GM19397 (cell line): ENCODE results near the gene EML5.

ENCODE experiments used
- ATAC-seq: cut with Tn5 transposase; IDR thresholded peaks from one replicate; pipeline ENCODE4 v1.9.1; 2021; ENCODE audit warnings: mild to moderate bottlenecking, moderate library complexity; ENCODE audit not compliant: unreplicated experiment

The EML5 gene

DNA sequence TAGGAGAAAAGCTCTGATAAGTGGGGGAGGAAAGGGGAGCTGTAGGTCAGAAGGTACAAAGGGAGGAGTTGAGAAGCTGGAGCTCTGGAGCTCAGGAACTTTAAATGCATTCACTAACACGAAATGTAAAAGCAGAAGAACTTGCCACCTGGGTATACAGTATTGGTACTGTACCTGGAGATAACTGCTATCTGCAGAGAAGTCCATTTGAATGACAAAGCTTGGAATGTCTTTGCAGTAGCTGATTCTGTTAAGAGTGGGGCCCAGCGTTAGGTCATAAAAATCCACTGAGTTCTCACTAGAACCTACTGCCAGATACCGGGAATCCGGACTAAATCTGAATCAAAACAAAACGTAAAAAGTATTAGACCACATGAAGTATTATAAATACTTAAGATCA lies 174.3 kb downstream of the EML5 start:
- ATAC-seq = no peak

DNA sequence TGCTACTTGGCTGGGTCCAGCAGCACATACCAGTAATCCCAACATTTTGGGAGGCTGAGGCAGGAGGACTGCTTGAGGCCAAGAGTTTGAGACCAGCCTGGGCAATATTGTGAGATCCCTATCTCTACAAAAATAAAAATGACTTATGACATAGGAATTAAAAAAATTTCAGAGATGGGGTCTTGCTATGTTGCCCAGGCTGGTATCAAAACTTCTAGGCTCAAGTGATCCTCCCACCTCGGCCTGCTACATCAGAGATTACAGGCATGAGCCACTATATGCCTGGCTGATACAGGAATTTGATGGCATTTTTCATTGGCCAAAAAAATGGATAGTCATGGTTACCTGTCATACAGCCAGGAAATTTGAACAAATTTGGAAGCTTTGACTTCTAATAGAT lies 175.3 kb downstream of the EML5 start:
- ATAC-seq = no peak

DNA sequence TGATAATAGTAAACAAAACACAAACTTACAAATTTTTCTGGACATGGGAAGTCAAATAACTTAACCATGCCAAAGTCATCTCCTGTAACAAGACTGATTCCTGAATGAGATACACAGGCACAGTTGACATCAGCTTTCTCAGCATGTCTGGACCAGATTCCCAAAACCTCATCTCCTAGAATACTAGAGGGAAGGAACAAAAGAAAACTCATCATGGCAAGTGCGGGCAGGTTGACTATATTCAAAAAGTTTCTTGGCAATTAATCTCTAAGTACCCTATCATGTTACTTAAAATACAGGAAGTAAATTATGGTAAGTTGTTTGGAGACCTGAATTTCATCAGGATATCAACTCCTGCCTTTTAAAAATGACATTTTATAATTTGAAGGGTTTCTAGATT lies 176.1 kb downstream of the EML5 start:
- ATAC-seq = no peak

DNA sequence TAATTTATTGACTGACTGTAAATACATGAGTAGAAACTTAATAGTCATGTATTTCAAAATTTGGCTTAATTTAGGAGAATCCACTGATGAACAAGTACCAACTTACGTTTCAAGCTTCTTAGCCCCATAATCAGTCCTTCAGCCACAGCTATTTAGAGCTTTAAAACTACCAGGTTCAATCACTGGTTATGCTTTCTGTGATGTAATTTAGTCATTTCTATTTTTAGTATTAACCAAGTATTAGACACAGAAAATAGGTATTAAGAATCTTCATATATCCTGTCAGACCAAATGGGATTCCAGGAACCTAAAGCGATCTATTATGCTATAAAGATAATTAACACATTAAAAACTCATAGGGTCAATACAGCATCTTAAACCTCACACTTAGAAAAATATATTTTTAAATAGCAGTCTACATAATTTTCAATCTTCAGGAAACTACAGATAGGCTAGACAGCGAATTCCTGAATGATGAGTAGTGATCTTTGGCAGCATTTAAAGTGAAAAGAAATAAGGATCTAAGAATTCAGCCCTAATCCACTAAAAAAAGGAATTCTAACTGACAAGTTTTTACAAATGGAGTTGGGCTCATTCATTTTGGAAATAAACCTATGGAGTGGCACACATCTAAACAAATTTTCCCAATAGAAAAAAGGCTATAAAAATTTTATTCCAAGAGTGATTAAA lies 178.4 kb downstream of the EML5 start:
- no peak for ATAC-seq

DNA sequence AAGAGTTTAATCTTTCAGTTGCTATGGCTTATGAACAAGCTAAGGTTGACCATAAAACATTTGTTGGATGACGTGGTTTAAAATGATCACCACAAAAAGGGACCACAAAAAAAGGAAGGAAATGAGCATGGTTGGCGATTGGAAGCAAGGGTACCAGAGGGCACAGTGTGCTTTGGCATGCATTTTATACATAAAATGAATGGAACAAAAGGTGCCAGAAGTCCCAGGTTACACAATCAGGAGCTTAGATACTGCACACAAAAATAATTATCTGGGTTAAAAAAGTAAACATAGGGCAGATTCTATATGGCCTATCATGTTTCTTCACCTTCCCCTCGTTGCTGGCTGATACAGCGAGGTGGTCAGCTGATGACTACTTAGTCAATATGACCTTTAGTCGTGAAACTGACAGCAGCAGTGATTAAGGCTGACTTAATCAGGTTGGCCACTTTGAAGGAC lies 179.2 kb downstream of the EML5 start:
- ATAC-seq = no peak

DNA sequence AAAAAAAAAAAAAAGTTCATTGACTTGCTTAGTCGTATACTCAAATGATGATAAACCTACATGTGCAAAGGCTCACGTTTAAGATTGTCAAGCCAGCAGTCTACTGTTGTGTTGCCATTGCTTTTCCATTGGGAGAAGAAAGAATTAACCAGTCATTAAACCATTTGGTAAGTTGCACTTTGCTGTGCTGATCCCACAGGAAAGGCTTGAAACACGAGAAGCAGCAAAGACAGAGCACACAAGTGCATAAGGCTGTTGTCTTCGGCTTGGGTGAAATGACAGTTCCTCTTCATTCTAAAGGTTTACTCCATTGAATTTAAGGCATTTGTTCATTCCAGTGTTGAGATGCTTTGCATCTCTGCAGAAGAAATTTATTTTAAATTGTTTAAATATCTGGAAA lies 179.8 kb downstream of the EML5 start:
- ATAC-seq = no peak

DNA sequence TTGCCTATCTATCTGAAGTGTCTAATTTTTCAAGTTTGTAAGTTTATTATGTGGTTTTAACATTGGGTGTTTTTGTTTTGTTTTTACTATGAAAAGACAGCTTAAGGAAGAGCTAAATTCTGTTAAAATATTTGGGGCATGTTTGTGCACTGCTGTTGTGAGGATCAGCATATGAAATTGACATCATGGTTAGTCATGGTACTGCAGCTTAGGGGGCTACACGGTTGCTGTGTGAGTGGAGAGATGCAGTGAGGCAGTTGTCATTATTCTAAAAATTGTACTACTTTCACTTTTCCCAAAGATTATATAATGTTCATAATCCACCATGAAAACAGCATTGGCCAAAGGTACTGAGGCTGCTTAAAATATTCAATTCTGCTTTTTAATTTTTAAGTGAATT lies 180.9 kb downstream of the EML5 start:
- ATAC-seq = no peak

DNA sequence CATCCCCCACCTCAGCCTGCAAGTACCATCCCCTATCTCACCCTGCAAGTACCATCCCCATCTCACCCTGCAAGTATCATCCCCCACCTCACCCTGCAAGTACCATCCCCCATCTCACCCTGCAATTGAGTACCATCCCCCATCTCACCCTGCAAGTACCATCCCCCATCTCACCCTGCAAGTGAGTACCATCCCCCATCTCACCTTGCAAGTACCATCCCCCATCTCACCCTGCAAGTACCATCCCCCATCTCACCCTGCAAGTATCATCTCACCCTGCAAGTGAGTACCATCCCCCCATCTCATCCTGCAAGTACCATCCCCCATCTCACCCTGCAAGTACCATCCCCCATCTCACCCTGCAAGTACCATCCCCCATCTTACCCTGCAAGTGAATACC lies 184.9 kb downstream of the EML5 start:
- no peak for ATAC-seq

DNA sequence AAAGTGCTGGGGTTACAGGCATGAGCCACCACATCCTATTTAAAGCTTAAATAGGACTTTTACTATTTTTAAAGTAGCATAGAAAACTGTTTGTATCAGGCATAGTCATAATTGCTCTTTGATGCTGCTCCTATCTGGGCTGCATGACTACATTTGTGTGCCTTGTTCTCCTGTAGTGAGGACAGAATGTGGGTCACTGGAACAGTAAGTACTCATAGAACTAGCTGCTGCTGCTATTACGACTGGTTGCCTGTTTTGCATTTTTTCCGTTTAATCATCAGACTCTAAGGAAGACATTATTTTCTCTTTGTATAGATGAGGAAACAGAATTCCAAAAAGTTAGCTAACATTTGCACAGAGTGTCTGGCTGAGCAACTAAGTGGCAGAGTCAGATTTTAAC lies 187.2 kb downstream of the EML5 start:
- ATAC-seq = no peak

DNA sequence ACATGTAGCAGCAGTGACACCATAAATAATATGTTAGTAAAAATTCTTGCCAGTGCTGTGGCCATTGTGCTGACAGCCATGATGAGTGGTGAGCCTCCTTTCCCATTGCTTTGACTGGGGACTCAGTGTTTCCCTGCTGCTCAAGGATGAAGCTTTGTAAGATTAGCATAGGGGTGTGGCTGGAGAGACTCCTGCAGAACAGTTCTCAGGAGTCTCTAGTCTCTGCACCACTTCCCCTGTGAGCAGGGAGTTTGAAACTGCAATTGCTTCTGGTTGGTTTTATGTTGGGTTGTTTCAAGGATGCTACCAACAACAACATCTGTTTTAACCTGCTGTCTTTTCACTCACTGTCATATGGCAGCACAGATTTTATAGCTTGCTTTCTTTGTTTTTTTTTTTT lies 188.5 kb downstream of the EML5 start:
- ATAC-seq = no peak

DNA sequence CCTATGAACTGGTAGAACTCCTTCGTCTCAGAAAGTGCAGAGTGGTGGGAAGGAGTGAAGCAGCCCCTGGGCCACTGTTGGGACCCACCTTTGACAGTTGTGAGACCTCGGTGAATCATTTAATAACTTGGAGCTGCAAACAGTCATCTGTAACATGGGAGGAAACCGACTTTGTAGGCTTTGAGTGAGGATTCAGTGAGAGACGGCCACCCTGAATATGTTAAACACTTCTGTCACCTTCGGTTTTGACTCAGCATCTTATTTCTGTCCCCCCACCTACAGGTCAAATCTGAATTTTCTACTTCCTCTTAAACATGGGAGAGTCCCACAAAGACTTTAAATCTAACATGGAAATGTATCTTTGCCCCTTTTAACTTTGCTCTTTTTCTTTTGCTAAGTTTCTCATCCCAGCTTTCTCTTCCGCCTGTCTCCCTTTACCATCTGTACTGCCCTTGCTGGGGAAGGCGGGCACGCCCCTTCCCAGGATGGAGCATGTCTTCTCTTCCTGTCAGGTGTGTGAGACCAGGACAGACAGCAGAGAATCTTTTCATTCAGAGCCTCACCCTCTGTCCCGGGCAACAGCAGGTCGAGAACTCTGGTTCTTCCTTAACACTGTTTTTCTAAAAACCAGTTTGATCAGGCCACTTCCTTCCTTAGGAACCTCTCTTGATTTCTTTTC lies 192.9 kb downstream of the EML5 start:
- peak; percentile 88 for ATAC-seq

DNA sequence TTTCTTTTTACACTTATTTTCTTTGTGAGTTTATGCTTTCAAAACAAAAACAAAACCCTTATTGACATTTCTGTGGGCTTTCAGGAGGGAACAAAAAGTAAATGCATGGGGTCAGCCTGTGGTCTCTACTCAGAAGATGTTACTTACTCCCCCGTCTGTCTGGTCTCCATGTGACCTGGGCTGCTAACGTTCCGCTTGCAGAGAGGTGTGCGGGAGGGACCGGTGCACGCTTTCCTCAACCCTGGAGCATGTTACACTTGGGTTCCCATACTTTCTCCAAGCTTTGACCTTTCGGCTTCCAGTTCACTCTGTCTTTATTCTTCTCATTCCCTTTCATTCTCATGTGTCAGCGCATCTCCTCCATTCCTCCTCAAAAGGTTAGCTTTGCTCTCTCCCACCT lies 193.4 kb downstream of the EML5 start:
- ATAC-seq = peak; percentile 36

DNA sequence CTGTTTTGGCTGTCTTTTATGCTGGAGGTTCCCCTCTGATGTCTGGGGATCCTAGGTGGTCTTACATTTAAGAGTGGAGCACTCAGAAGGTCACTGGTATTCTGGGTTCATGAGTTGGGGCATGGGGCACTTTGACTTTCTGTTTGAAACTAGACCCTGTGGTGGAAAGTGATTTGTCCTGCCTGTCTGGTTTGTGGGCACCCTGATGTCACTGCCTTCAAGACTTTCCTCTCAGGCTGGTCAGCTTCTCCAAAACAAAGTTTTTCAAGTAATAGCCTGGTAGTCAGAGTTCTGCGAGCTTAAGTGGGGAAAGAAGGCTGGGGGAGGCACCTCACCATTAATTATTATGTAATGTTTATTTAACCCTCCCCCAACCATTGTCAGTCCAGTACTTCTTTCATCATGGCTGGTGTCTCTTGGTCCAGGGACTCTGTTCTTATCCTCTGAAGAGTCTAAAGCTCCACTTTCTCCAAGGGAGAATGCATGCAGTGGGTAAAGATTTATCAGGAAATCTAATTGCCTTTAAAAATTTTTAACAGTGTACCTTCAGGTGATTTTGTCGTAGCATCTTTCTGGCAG lies 194.6 kb downstream of the EML5 start:
- no peak for ATAC-seq

DNA sequence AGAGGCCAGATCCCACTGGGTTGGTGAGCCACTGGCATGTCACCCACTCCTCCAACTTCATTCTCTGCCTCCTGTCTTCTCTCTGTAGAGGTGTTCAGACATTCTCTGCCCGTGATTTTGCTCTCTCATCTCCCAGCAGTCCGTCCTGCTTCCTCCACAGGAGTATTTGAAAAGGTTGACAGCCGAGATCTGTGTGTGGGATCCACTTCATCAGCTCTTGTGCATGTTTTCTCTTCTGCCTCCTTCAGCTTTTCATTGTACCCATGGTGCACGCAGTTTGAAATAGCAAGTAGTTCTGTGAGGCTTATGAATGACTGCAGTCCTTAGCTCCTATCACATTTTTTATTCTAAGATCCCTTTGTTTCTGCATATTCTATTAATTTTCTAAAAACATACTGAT lies 195.2 kb downstream of the EML5 start:
- no peak for ATAC-seq

DNA sequence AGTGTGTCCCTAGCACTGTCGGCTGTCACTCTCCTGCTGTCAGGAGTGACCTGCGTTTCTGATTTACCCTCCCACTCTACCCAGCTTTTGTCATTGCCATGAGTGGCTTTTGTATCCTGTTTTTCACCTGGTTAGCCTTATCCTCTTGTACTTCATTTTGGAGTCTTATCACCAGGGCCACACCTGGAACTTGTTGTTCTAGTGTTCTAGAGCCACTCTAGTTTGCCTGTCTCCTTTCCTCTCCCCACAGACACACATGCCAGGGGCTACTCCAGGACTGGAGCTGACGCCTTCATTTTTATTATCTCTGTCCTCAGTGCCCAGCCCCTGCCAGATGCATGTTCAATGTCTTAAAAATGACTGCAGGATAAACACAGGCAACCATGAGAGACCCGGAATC lies 195.7 kb downstream of the EML5 start:
- ATAC-seq = no peak

DNA sequence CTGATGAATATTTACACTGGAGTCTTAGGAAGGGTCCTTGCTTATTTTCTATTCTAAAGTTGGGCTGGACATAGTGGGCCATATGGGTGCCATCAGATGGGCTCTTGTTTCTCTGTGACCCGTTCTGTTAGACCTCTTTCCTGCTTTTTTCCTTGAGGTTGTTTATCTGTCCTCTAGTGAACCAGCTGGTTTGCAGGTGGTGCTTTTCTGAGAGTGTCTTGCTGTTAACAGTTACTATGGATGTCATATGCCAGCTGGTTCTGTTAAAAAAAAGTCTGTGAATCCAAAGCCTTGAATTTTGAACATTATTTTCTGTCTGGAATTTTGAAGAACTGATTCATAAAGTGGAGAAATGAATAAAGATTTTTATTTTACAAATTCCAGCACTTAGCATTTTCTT lies 200.7 kb downstream of the EML5 start:
- ATAC-seq = no peak

DNA sequence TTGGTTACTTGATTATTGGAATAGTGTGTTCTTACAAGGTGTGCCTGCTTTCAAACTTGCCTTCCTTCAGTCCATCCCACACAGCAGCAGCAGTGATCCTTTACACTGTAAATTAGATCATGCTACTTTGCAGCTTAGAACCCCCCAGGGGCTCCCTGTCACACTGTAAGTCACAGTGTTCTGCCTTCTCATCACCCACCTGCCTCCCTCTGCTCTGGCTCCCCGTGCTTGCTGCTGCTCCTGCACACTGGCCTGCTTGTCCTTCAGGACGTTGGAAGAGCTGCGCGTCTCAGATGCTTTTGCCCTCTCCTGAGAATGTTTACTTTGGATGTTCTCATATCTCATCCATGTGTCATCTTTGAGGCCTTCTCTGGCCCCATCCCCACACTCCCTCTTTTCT lies 202.6 kb downstream of the EML5 start:
- no peak for ATAC-seq

DNA sequence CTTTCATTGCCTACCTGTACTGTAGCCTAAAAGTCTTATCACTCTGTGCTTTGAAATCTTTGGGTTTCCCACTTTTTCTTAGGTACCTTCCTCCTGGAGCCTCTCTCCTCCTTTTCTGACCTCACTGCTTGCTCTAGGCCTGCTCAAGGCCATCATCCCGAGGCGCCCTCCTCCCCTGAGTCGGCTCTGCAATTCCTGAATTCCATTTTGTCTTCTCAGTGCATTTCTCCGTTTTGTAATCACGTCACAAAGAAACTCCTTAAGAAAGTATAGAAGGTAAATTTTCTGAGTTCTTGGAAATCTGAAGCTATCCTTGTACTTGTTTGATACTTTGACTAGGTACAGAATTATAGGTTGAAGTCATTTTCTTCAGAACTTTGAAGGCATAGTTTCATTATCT lies 204.7 kb downstream of the EML5 start:
- no peak for ATAC-seq

DNA sequence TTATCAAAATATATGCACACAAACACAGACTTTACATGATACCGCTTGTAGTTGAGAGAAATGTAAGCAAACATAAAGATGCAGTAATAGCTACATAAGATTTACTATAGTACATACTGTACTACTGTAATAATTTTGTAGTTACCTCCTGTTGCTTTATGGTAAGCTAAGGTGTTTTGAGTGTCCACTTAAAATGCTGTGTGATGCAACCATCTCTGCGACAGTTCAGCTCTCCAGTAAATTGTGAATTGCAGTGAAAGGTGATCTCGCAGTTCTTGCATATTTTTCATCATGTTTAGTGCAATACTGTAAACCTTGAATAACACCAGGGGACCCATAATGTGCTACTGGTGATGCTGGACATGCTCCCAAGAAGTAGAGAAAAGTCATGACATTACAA lies 208.3 kb downstream of the EML5 start:
- ATAC-seq = no peak

DNA sequence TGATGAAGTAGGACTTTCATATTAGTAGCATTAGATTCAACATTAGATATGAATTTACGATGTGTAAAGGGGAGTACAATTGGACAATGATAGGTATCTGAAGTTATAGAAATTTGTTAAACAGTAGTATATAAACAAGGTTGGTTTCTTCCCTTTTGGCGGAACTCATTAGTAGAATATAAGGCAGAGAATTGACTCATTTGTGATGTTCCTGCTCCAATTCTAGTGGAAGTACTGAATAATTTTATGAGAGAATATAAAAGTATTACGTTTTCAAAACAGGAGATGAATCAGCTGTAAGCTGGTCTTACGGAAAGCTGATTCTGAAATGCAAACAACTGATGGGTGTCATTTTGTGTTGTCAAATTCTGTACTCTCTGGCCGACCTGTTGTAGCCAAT lies 216.5 kb downstream of the EML5 start:
- no peak for ATAC-seq

DNA sequence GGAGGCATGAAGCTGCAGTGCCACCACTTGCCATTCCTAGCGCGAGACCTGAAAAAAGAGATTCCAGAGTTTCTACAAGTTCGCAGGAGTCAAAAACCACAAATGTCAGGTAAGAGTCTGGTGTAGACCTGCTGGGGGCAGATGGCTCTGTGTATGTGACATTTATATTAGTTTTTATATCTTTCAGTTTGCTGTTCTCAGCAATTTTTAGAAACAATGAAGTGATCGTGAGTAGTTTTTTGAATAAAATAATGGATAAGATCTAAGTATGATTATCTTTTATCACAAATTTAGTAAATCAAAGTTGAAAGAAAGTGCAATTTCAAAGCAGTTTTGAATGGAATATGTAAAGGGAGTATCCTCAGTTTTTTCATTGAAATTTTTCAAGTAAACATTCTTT lies 220.6 kb downstream of the EML5 start:
- no peak for ATAC-seq

DNA sequence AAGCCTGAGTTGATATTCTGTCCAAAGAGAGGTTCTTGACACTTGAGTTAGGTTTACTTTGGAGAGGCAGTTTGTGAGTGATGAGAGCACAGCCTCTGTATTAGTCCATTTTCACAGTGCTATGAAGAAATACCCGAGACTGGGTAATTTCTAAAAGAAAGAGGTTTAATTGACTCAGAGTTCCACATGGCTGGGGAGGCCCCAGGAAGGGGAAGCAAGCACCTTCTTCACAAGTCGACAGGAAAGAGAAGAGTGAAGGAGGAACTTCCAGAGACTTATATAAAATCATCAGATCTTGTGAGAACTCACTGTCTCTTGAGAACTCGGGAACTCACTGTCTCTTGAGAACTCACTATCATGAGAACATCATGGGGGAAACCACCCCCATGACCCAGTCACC lies 224.6 kb downstream of the EML5 start:
- ATAC-seq = no peak

DNA sequence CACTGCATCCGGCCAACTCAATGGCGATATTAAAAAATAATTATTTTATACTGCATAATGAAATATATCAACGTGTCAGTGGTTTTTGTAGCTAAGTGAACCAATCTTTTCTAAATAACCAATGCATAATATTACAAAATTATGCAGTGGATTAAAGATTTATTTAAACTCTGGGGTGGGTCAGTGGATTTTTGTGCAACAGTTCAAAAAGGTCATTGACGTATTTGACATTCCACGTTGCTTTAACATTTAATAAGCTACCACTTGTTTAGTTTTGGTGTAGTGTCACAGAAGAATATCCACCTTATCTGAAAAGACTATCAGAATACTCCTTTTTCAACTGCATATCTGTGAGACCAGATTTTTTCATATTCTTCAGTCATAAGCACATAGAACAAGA lies 227.3 kb downstream of the EML5 start:
- ATAC-seq = no peak
